A204.1 (cell line): Measurements from ENCODE around the gene KCNK1.
"Not testable (repeated sequence)": the region's sequence is repeated elsewhere in the genome, so short reads cannot be mapped to it uniquely, and the experiment has no call there.

Source experiments
- FAIRE-seq: peaks from 2 replicates; lab custom pipeline; 2012; peaks lifted over from hg19 to GRCh38; lab: Jason Lieb, UNC

KCNK1 gene

DNA sequence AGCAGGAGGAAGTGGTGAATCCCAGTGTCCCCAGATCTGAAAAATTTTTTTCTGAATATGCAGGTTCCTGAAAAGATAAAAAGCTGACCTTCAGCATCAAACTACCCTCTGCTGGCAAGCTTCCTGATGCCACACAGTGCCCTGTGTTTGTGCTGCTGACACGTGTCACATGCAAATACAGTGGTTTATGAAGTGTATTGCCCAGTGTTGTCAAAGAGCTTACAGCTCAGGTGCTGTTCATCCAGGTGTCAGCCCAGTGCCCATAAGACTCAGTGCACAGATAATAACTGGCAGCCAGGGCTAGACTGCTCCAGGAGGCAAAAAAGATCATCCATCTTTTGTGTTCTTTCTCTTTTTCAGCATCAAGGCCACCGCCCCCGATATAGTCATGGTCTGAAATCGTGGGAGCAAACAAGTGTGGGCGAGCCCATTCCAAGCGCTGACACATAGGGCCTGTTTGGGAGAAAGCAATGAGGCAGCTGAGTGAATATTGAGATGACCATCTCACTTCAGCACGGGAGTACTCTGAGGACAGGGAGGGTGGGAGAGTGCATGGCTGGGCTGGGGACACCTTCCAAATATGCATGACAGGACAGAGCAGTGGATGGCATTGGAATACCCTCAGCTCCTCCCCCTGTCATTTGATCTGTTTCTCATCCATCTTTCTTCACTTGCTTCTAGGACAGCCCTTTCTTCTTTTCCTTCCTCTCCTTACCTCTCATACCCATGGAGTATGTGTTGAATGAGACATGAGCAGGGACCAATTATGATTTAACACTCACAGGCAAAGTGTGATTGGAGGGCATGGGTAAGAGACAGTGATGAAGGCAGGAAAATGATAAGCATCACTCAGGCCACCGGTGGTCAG is 6.4 kb upstream of the KCNK1 start:
- no peak for FAIRE-seq

DNA sequence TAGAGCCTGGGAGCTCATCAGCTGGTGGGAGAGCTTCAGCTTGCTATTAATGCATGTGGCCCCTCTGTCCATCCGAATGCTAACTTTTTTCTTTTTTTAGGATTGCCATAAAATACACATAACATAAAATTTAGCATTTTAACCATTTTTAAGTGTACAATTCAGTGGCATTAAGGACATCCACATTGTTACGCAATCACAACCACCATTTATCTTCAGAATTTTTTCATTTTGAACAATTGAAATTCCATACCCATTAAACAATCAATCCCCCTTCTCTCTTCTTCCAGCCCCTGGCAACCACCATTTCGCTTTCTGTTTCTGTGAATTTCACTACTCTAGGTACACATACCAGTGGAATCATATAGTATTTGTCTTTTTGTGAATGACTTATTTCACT is 4.9 kb upstream of the KCNK1 start:
- no peak for FAIRE-seq

GRCh38 chr1:233609926-233610325 is 4.0 kb upstream of the KCNK1 start:
- no peak for FAIRE-seq

GRCh38 chr1:233610628-233611027 is 3.3 kb upstream of the KCNK1 start:
- no peak for FAIRE-seq

DNA sequence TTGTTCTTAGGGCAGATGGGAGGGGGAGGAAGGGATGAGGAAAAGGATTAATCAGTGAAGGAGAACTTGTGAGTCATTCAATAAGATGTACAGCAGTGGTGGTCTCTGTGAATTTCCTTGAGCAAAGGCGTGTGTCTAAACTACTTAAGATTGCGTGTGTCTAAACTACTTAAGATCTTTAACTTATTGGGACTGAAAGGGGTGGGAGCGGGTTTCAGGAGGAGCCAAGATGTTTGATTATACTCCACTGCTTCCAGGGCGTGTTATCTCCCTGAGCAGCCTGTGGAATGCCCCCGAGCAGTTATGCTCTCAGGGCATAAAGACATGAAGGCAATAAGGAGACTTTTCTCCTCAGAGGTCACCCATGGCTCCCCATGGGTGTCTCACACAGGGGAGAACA is 2.5 kb upstream of the KCNK1 start:
- not testable (repeated sequence) for FAIRE-seq

DNA sequence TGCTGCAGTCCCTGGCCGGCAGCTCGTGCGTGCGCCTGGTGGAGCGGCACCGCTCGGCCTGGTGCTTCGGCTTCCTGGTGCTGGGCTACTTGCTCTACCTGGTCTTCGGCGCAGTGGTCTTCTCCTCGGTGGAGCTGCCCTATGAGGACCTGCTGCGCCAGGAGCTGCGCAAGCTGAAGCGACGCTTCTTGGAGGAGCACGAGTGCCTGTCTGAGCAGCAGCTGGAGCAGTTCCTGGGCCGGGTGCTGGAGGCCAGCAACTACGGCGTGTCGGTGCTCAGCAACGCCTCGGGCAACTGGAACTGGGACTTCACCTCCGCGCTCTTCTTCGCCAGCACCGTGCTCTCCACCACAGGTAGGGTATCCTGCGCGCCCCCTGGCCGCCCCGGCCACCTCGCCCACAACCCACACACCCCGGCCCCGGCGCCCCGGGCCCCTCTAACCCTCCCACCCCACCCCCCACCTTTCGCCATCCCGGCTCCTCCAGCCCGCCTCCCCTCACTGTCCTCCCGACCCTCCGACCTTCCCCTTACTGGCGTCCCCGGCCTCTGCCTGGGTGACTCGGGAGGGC is 352 bp downstream of the KCNK1 start:
- no peak for FAIRE-seq

DNA sequence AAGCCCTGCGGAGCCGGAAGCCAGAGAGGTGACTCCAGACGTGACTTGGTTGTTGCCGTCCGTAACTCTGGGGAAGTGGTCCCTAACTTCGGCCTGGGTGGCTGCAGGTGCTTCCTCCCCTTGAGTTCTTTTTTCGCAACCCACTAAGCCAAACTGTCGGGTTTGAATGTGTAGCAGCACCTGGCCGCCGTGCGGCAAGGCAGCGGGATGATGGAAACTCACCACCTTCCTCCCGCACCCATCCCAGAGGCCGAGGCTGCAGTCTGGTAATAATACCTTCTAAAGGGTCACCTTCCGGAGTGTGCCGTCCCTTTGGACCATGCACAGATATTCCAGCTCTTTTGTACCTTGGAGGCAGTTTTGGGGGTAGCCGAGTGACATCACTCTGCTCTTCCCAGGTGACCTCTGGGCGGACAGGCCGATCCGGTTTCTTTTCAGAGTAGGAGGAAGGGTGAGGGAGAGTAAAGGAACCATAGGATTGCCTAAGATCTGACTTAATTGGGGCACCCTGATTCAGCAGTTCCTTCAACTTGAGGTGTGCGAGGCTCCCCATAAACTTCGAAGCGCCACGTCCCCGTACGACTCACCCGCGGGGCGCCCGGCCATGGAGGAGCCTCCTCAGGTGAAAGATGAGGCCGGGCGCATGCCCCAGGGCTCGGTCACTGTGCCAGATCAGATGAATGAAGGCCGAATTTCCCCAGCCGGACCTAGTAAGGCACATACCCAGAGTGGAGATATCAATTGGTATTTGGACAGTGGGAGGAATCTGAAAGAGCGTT is 1.0 kb downstream of the KCNK1 start:
- no peak for FAIRE-seq

DNA sequence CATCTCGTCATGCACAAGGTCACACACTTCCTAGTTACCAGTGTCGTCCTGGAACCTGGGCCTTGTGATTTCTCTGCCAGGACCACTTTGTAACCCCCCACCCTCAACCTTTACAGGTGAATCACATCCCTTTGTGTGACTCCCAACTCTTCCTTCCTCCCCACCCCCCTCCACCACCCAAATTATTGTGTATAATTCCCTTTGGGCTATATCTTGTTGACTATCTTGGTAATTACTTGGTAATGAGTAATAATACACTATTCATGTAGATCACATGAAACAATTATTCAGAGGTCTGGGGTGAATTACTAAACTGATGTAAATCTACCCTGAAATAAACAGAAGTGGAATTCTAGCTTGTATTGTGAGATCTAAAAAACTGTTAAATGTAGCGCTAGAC is 1.7 kb downstream of the KCNK1 start:
- no peak for FAIRE-seq

DNA sequence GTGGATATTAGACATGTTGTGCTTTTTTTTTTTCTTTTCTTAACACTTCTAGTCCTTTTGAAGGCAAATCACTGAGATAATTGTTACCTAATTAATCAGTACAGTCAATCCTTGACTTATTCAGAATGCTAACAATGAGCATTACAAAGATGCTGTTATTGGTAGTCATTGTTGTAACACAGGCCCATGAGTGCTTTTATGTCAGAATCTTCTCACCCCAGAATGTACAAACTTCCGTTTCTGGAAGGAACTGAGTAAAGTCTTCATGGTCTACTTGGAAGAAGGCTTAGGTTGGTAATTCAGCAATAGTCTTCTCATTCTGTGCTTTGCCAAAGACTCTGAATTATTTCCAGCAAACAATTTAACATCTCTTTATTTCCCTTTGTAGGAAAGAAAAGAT is 3.1 kb downstream of the KCNK1 start:
- no peak for FAIRE-seq

DNA sequence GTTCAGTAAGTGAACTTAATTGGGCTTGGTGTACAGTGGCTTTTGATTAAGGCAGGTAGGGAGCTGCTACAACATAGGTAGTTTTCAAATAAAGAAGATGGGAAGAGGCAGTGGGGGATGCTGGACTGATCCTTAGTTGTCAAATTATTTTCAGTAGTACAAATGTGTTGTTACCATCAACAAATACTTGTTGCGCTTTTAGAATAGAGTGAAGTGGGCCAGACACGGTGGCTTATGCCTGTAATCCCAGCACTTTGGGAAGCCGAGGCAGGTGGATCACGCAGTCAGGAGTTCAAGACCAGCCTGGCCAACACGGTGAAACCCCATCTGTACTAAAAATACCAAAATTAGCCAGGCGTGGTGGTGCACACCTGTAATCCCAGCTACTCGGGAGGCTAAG is 5.5 kb downstream of the KCNK1 start:
- FAIRE-seq = not testable (repeated sequence)

GRCh38 chr1:233620065-233620464 is 6.2 kb downstream of the KCNK1 start:
- no peak for FAIRE-seq

- no peak for FAIRE-seq
Observed at GRCh38 chr1:233621923-233622322, 8.0 kb downstream of the KCNK1 start.

GRCh38 chr1:233624289-233624688 is 10.4 kb downstream of the KCNK1 start:
- FAIRE-seq = no peak

- FAIRE-seq = no peak
Observed at GRCh38 chr1:233625087-233625486, 11.2 kb downstream of the KCNK1 start.

- FAIRE-seq = no peak
Observed at GRCh38 chr1:233625510-233625981, 11.6 kb downstream of the KCNK1 start.

- no peak for FAIRE-seq
Observed at GRCh38 chr1:233627376-233627775, 13.5 kb downstream of the KCNK1 start.

GRCh38 chr1:233627823-233628222 is 13.9 kb downstream of the KCNK1 start:
- FAIRE-seq = no peak

- no peak for FAIRE-seq
Observed at GRCh38 chr1:233629305-233629935, 15.5 kb downstream of the KCNK1 start.

GRCh38 chr1:233631810-233632405 is 18.0 kb downstream of the KCNK1 start:
- FAIRE-seq = no peak

DNA sequence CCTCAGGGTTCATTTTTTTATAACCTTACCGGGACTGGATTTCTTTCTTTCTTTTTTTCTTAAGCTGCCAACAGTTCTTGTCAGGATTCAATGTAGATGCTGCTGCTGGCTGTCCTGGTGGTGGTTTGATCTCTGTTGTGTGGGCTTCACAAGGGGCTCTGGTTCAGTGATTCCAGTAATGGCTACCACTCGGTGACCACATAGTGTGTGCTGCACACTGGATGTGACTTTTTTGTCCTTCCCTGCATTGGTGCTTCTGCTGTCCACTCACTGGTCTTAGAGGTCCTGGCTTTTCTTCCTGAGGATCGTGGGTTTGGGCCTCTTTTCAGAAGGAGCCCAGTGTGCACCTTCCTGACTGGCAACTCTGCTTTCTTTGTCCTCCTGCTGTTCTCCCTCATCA is 18.5 kb downstream of the KCNK1 start:
- no peak for FAIRE-seq

DNA sequence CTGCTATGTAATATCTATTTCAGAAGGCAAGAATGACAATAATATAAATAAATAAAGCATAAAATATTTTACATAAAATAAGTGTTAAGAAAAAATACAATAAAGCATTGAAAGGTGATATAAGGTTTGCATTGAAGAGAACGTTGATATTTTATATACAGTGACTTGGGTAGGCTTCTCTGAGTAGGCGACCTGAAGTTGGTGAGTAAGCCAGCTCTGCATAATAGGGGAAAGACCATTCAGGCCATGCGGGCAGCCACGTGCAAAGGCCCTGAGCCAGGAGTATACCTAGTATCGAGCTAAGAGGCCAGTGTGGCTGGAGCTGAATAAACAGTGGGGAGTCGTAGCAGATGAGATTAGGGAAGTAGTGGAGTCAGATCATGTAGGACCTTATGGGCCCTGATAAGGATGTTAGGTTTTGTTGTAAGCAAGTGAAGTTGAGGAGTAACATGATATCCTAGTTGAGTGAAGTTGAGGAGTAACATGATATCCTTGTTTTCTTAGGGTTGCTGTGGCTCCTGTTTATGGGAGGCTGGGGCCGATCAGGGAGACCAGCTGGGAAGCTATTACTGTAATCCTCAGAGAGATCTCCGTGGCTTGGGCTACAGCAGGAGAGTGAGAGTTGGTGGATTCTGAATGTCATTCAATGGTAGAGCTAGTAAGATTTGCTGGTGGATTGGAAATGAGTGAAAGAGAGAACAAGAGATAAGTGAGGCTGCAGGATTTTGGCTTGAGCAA is 22.0 kb downstream of the KCNK1 start:
- no peak for FAIRE-seq

DNA sequence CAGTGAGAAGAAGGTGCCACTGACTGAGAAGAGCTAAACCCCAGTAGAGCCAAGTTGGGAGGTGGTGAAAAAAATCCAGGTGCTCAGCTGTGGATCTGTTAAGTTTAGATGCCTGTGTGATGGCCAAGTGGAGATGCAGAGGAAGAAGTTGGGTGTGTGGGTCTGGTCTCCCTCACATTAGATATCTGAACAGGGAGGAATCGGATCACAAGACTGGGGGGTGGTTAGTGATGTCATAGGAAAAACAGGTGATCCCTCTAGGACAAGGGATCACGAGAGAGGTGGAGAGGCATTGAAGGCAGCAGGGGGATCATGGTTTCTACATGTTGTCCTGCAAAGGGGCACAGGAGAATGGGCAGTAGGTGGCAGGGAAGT is 22.6 kb downstream of the KCNK1 start:
- FAIRE-seq = no peak
